ENCODE data around the gene STK40.
A peak's percentile ranks its signal among the peaks of the same experiment; 100 is the strongest.

The STK40 gene

DNA sequence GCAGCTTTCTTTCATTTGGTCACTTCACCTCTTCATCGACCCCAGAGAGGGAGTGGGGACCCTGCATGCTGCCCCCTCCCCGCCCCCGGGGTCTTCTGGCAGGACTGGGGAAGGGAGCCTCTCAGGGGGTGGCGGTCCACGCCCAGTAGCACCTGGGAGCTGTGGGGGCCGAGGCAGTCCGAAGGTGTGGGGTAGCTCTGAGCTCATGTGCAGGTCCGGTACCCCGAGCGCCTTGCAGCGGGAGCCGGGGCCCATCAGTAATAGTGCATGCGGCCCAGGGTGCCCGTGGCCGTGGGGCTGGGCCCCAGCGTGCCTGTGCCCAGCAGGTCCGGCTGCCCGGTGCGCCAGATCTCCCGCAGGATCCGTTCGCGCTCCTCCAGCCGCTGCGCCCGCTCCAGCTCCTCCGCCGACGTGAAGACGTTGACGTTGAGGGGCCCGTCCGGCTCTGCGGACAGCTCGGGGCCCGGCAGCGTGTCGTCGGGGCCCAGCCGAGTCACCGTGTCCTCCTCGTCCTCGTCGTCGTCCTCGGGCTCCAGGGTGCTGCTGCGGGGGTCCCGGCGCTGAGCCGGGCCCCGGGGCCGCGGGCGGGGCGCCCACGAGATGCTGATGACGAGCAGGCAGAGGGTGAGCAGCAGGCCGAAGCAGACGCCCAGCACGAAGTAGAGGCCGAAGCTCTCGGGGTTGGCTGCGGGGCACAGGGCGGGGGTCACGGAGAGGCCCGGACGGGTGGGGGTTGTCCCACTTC is 63.5 kb downstream of the STK40 start:
- DNase-seq (ENCODE audit: low read depth, low spot score): no peak
- H3K27ac ChIP-seq: no peak overlapping the region

DNA sequence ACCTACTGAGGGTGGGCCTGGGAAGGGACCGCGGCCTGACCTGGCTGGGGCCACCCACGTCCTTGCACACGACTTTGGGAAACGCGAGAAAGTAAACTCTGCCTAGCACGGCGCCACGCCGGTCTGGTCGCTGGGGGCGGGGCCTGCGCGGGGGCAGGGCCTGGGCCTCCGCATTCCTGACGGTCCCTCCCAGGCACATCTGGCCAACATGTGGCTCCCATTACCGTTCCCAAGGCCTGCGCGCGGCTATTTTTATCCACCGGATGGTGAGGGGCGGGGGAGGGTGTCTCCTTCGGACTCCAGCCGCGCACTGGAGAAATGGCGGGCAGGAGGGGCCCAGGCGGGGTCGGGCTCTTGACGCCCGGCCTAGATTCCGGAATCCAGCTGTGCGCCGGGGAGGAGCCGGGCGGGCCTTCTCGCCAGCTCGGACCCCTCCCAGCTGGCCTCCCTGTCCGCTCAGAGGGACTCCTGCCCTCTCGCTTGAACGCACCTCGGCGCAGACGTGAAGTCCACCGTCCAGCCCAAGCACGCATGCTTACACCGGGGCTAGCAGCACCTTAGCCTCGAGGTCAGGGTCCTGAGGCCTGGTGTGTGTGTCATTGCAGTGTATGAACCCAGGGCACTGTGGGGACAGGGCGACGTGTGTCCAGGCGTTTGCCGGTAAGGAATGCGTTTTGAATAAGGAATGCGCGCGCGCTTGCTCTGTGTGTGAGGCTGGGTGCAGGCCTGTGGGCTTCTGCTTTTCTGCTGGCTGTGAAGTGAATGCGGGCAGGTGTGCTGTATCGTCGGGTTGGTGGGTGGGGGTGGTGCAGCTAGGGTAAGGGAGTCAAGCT is 64.4 kb downstream of the STK40 start:
- no peak for DNase-seq (ENCODE audit: low read depth, low spot score)
- H3K27ac ChIP-seq: no peak overlapping the region

DNA sequence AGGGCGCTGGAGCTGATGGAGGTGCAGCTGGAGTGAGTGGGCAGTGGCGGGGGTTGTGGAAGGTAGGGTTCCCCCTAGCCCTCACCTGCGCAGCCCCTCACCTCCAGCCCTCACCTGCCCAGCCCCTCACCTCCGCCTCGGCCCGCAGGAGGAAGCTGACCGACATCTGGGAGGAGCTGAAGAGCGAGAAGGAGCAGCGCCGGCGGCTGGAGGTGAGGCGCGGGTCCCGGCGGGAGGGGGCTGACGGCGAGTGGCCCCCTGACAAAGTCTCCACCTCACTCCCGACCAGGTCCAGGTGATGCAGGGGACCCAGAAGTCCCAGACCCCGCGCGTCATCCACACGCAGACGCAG is 65.0 kb downstream of the STK40 start:
- H3K27ac ChIP-seq: no peak overlapping the region
- no peak for DNase-seq (ENCODE audit: low read depth, low spot score)

DNA sequence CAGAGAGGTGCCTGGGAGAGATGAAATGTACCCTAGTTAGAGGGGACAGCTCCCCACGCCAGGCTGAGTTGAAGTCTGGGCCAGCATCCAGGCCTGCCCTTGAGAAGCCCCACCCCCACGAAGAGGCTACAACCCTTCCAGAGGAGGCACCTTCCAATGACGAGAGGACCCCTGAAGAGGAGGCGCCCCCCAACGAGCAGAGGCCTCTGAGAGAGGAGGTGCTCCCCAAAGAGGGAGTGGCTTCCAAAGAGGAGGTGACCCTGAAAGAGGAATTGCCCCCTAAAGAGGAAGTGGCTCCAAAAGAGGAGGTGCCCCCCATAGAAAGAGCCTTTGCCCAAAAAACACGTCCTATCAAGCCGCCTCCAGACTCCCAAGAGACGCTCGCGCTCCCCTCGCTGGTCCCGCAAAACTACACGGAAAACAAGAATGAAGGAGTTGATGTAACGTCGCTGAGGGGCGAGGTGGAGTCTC is 65.4 kb downstream of the STK40 start:
- no peak for DNase-seq (ENCODE audit: low read depth, low spot score)
- H3K27ac ChIP-seq: no peak overlapping the region

DNA sequence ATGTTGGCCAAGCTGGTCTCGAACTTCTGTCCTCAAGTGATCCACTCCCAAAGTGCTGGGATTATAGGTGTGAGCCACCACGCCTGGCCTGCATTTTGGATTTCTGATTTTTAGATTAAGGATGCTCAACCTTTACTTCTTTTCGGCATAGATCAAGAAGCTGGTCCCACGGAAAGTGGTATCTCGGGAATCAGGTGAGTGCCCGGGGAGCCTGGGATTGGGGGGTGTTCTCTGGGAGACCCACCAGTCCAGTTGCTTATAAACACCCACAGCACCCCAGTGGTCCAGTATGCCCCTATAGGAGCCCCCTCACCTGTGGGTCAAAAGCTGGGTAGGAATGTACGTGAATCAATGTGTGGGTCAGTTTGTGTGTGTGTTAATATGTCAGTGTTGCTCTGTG is 76.3 kb downstream of the STK40 start:
- H3K27ac ChIP-seq: no peak overlapping the region
- DNase-seq (ENCODE audit: low read depth, low spot score): no peak

DNA sequence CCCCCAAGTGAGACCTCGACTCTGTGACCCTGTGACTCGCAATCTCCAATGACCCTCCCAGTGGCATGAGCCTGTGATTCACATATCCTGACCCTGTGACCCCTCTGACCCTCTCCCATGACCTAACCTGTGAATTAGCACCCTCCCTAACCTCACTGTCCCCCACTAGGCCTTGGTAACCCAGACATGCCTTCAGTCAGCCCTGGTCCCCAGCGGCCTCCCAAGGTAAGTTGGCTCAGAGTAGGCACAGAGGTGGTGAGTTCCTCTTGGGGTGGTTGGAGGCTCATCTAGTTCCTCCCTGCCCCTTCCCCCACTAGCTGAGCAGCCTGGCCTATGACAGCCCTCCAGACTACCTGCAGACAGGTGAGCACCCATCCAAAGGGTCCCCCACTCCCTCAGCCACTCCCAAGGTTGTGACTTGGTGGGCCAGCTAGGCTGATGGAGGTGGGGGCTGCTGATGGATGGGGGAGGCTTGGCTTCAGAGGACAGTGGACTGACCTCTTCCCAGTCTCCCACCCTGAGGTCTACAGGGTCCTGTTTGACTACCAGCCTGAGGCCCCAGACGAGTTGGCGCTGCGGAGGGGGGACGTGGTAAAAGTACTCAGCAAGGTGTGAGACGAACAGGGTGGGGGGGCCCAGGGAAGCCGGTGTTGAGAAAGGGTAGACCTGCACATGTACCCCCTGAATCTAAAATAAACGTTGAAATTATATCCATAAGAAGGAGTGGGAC is 78.0 kb downstream of the STK40 start:
- no peak overlapping the region for H3K27ac ChIP-seq
- DNase-seq (ENCODE audit: low read depth, low spot score): no peak

DNA sequence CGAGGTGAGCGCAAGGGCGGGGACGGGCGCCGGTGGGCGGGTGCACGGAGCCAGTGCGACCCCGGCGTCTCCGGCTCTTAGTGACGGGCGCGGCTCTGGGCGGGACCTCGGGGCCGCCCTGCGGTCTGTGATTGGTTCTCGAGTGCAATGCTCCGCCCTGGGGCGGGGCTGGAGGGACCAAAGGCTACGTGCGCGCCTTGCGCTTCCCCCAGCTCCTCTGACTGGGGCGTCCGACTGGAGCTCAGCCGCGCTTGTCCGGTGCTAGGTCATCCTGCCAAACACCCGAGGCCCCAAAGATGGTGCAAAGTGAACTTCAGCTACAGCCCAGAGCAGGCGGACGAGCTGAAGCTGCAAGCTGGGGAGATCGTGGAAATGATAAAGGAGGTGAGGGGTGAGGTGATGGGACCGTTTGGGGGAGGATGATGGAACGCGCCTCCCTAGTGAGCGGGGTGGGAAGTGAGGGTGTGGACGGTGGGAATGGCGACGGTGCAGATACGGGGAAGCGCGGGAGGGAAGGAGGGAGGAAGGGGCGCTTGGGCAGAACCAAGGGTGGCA is 78.7 kb downstream of the STK40 start:
- peak overlapping the region; percentile 92 for H3K27ac ChIP-seq
- DNase-seq (ENCODE audit: low read depth, low spot score): peak; percentile 55

DNA sequence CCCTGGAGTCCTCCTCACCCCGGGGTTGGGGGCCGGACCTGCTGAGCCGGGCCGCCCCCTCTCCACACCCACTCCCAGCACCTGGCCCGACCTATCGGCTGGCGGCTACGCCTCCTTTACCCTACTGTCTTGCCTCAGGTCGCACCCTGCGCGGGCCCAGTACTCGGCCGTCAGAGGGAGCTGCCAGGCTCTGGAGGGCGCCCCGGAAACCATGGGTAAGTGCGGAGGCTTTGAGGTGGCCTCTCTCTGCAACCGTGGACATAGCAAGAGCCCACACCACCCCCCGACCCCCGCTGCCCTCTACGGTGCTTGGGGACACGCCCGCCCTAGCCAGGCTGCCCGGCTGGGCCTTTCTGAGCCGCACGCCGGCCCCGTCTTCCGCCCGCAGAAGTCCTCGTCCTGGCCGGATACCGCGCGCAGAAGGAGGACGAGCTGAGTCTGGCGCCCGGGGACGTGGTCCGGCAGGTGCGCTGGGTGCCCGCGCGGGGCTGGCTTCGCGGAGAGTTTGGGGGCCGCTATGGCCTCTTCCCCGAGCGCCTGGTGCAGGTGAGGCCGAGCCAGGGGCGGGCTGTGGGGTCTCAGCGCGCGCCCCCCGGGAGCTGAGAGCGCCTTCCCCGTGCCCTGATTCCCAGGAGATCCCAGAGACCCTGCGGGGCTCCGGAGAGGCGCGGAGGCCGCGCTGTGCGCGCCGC is 79.4 kb downstream of the STK40 start, which contains the start of gene SH3D21:
SH3D21 (plus strand) TSS at position 159 of the 692 bp plus-strand sequence; CDS start at position 212, 53 bp downstream.
- no peak for DNase-seq (ENCODE audit: low read depth, low spot score)
- peak within 1 kb of the TSS; percentile 92 for H3K27ac ChIP-seq

DNA sequence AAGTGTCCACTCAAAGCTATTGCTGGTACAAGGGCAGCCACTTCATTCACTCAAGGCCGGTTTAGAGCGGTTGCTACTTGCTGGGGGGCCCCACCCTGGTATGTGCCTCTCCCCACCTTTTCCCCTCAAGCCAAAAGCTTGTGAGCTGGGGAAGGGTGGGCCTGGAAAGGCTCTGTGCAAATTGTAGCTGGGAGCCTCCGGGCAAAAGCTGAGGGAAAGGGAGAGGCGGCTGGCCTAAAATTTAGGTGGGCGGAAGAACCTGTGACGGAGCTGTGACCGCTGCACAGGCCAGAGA is 79.9 kb downstream of the STK40 start:
- peak overlapping the region; percentile 92 for H3K27ac ChIP-seq
- no peak for DNase-seq (ENCODE audit: low read depth, low spot score)

DNA sequence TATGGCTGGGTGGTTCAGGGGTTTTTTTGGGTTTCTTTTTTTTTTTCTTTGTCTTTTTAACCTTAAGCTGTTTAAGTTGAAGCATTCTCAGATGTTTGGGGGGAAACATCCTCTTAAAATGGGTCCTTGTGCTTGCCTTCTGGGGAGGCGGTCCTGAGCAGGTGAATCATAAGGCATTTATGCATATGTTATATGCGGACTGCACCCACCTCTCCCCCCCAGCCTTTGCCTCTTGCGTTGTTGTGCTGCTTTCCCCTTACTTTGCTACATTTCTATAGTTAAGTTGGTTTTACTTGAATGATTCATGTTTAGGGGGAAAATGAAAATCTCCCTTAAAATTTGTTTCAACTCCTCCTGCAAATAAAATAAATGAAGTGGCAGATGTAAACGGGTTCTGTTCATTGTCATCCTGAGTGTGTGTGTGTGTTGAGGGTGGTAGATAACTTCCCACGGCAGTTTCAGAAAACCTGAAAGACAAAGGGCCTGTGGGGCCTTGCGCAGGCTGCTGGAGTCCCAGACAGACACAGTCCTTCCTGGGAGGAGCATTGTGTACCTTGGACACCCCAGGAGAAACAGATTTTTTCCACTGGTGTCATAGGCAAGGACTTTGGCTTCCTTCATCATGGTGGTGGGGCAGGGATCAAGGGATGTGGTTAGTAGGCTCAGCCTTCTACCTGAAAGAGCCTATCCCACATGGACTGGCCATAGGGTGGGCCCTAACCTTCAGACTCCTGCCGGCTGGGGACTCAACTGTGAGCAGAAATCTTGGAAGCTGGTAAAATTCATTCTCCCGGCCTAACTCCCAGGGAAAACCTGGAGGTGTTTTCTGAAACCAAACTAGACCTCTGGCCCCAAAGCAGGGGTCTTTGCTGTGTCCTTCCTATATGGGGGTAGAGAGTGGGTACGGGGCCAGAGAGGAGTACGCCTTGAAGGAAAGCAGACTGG is 80.5 kb downstream of the STK40 start:
- peak overlapping the region; percentile 92 for H3K27ac ChIP-seq

DNA sequence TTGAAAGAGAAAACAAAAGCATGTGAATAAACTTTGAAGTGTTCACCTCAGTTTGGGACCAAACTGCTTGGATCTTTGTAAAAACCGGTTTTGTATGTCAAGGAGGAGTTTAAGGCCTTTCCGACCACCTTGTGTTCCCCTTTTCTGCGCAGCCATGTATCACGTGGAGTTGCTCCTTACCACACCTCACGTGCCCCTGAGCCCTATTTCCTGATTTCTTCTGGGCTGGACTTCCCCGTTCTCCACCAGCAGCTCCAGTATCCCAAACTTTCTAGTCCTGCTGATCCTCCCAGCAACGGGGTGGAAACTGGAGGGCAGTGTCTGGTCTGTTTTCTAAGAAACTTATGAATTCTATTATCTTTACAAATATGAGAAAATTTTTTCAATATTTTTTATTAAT is 81.2 kb downstream of the STK40 start:
- H3K27ac ChIP-seq: peak overlapping the region; percentile 92
- no peak for DNase-seq (ENCODE audit: low read depth, low spot score)

More for the DNA sequence above, 80.5 kb downstream of the STK40 start:
- no peak for DNase-seq (ENCODE audit: low read depth, low spot score)

DNA sequence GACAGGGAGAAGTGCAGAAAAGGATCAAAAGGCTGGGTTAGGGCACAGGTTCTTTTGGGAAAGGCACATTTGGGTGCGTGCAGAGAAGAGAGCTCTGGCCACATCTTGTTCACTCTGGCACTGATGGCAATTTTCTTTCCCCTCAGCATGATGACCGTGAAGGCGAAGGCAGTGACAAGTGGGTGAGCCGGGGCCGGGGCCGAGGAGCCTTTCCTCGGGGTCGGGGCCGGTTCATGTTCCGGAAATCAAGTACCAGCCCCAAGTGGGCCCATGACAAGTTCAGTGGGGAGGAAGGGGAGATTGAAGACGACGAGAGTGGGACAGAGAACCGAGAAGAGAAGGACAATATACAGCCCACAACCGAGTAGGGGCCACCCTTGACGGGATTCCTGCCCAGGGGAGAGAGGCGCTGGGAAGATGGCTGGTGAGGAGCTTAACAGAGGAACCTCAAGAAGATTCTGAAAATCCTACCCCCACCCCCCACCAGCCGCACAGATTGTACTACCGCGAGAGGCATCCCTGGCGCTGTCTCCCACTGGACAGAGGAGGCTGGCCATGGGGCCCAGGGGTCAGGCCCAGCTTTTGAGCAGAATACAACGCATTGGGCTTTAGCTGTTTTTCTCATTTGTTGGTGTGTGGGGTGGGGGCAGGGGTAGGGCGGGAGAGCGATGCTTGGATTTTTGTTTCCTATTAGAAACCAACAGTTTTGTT is 81.9 kb downstream of the STK40 start:
- no peak for DNase-seq (ENCODE audit: low read depth, low spot score)
- H3K27ac ChIP-seq: no peak overlapping the region

DNA sequence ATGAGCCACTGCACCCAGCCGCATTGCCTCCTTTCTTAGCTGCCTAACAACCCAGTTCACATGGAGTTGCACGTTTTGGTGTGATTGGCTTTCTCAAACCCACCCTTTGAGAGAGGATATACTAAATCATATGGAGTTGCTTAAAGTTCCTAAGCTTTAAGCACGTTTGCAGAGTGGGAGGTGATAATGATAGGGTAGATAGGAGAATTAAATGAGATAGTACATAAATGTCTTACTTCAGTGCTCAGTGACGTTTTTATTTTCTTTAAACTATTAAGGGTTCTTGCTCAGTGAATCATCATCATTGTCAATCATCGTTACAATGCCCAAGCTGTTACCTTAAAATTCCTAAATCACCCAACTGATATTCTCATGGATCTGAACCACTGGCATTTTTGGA is 82.5 kb downstream of the STK40 start:
- no peak overlapping the region for H3K27ac ChIP-seq
- DNase-seq (ENCODE audit: low read depth, low spot score): no peak

DNA sequence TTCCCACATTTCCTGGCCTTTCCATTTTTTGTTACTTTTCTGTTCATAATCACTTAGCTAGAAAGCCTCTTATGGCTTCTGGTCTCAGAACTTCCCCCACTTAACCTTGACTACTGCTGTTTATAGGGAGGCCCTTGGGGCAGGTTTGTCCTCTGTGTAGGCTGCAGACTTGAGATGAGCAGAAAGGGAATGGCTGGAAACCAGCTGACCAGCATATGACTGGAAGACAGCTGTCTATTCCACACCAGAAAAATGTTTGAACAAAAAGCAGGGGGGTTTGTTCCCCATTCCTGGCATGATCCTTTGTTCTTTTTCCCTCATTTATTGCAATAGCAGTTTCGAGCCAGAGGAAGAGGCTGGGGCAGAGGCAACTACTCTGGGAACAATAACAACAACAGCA is 84.5 kb downstream of the STK40 start:
- DNase-seq (ENCODE audit: low read depth, low spot score): no peak
- H3K27ac ChIP-seq: peak overlapping the region; percentile 95

DNA sequence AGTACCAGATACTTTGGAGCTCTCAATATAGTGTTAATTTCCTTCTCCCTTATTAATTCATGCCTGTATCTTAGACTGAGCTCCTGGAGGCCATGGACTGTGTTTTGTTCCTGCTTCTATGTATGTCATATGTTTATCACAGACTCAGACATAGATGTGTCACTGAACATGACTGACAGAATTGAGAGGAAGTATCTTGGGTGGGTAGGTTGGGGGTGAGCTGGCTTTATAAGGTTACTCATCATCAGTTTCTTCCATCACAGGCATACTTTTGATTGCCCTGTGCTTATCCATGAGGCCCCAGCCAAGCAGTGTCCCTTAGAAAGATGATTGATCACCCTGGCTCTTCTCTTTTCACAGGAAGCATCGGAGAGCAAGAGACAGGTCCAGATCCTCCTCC is 85.2 kb downstream of the STK40 start:
- DNase-seq (ENCODE audit: low read depth, low spot score): peak; percentile 62
- peak overlapping the region; percentile 95 for H3K27ac ChIP-seq

DNA sequence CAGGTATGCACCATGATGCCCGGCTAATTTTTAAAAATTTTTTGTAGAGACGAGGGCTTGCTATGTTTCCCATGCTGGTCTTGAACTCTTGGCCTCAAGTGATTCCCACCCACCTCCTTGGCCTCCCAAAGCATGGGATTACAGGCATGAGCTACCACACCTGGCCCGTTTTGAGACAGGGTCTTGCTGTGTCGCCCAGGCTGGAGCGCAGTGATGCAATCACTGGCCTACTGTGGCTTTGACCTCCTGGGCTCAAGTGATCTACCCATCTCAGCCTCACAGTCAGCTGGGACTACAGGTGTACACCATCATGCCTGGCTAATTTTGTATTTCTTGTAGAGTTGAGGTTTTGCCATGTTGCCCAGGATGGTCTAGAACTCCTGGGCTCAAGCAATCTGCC is 87.1 kb downstream of the STK40 start:
- no peak for DNase-seq (ENCODE audit: low read depth, low spot score)
- H3K27ac ChIP-seq: peak overlapping the region; percentile 95

DNA sequence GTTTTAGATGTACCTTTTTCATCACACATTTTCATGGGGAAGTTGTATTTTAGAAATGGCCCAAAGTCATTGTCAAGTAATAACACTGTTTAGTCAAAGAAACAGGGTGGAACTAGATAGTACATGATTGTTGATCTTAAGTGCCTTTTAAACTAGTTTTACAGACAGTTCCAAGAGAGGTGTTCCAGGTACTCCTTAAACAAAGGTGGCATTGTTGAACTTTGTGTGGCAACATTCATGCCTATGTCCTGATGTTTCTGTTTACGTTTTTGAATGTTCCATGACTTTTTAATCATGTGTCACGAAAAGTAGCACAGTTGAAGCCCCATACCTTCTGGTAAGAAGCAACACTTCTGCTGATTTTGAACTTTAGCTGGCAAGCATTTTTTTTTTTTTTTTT is 88.7 kb downstream of the STK40 start:
- DNase-seq (ENCODE audit: low read depth, low spot score): peak; percentile 77
- peak overlapping the region; percentile 95 for H3K27ac ChIP-seq

DNA sequence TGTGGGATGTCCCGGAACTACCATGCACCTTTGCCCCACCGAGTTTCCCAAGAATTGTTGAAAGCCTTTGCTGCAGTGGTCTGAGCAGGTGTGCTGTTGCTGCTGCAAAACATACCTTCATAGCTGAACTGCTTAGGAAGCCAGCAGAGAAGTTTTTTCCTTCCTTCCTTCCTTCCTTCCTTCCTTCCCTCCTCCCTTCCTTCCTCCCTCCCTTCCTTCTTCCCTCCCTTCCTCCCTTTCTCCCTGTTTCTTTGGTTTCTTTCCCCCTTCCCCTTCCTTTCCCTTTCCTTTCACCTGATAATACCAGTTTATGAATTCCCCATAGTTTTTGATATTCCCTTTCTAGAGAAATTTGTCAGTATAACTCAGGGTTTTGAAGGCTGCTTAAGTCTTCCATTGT is 90.3 kb downstream of the STK40 start:
- peak overlapping the region; percentile 95 for H3K27ac ChIP-seq
- DNase-seq (ENCODE audit: low read depth, low spot score): no peak
